WTC11 (cell line): ENCODE results near the gene CTNNA2. TPM values are rescaled to one million over a fixed set of nuclear protein-coding genes. Genes with fewer than 3 reads are reported as not detected.
A peak's percentile ranks its signal among the peaks of the same experiment; 100 is the strongest.

Source experiments
- ATAC-seq: fragments of 200-7000 bp; cut with Tn5 transposase; 2 replicates; pipeline ENCODE4 v1.10.0; 2021; ENCODE audit warnings: mild to moderate bottlenecking, moderate library complexity
- CTCF ChIA-PET: fragments of 300-600 bp; sonication (Branson Sonifier 250); formaldehyde crosslinking; loops from one replicate; lab custom pipeline; 2021; ENCODE audit warnings: antibody characterized with exemption; lab: Charles Lee
- POLR2A ChIA-PET: fragments of 350-600 bp; sonication (Branson Sonifier 250); formaldehyde crosslinking; loops from one replicate; lab custom pipeline; 2021; ENCODE audit warnings: antibody characterized with exemption; lab: Charles Lee
- DNase-seq: peaks from one replicate; pipeline ENCODE4 v3.0.0; 2021; ENCODE audit warnings: low spot score
- H3K27ac Mint-ChIP-seq: 2 replicates; pipeline ENCODE4 v1.8.0; 2021; ENCODE audit warnings: mixed read lengths
- H3K27me3 Mint-ChIP-seq: 2 replicates; pipeline ENCODE4 v1.8.0; 2021; ENCODE audit warnings: low read depth, mild to moderate bottlenecking, moderate library complexity, mixed read lengths
- H3K36me3 Mint-ChIP-seq: 2 replicates; pipeline ENCODE4 v1.8.0; 2021; ENCODE audit warnings: mixed read lengths
- H3K4me1 Mint-ChIP-seq: 2 replicates; pipeline ENCODE4 v1.8.0; 2022; ENCODE audit warnings: mixed read lengths
- H3K4me3 Mint-ChIP-seq: 2 replicates; pipeline ENCODE4 v1.8.0; 2021; ENCODE audit warnings: mild to moderate bottlenecking, moderate library complexity, mixed read lengths
- H3K9me3 Mint-ChIP-seq: 2 replicates; pipeline ENCODE4 v1.8.0; 2021; ENCODE audit warnings: mixed read lengths
- CBFB ChIP-seq: sonication (generic); formaldehyde crosslinking; IDR thresholded peaks from 2 replicates; pipeline ENCODE4 v1.8.1; 2022; ENCODE audit warnings: mild to moderate bottlenecking, low read depth, missing genetic modification reagents
- FOXJ3 ChIP-seq: sonication (generic); formaldehyde crosslinking; IDR thresholded peaks from 2 replicates; pipeline ENCODE4 v1.9.0; 2021; ENCODE audit warnings: missing genetic modification reagents, mild to moderate bottlenecking, borderline replicate concordance
- FOXK1 ChIP-seq: sonication (generic); formaldehyde crosslinking; IDR thresholded peaks from 2 replicates; pipeline ENCODE4 v1.8.0; 2022; ENCODE audit warnings: mild to moderate bottlenecking, moderate library complexity, missing genetic modification reagents
- GRHL2 ChIP-seq: fragments of 250-450 bp; sonication (Bioruptor Pico); IDR thresholded peaks from 2 replicates; pipeline ENCODE4 v1.8.0; 2022; ENCODE audit warnings: mild to moderate bottlenecking, moderate library complexity; ENCODE audit not compliant: insufficient replicate concordance, severe bottlenecking
- GTF2I ChIP-seq: fragments of 250-450 bp; sonication (Bioruptor Pico); conservative IDR thresholded peaks from 2 replicates; pipeline ENCODE4 v1.4.0; 2021; ENCODE audit warnings: mild to moderate bottlenecking
- JAZF1 ChIP-seq: fragments of 250-450 bp; sonication (Bioruptor Pico); IDR thresholded peaks from 2 replicates; pipeline ENCODE4 v1.9.0; 2021; ENCODE audit warnings: moderate library complexity, mild to moderate bottlenecking, inconsistent platforms
- OVOL2 ChIP-seq: fragments of 250-450 bp; sonication (Bioruptor Pico); IDR thresholded peaks from 2 replicates; pipeline ENCODE4 v1.9.0; 2021; ENCODE audit warnings: mild to moderate bottlenecking, borderline replicate concordance
- SMAD3 ChIP-seq: sonication (generic); formaldehyde crosslinking; IDR thresholded peaks from 2 replicates; pipeline ENCODE4 v1.8.0; 2022; ENCODE audit warnings: missing genetic modification reagents, mild to moderate bottlenecking, borderline replicate concordance
- ZNF219 ChIP-seq: sonication (generic); formaldehyde crosslinking; IDR thresholded peaks from 2 replicates; pipeline ENCODE4 v1.8.0; 2023; ENCODE audit warnings: missing genetic modification reagents, mild to moderate bottlenecking, borderline replicate concordance
- total RNA-seq: library from RNA; stranded (reverse); gene quantifications from 3 replicates; pipeline ENCODE4 v1.2.3, GENCODE V29; 2021
- TF ChIP-seq, protein P1 (sequence below): fragments of 200-600 bp; IDR thresholded peaks from 2 replicates; pipeline ENCODE4 v1.8.0; 2022; ENCODE audit warnings: antibody characterized with exemption
- TF ChIP-seq, protein P2 (sequence below): fragments of 250-450 bp; sonication (Bioruptor Pico); conservative IDR thresholded peaks from 2 replicates; pipeline ENCODE4 v1.9.0; 2021; ENCODE audit warnings: mild to moderate bottlenecking
- TF ChIP-seq, protein P3 (sequence below): sonication (generic); formaldehyde crosslinking; IDR thresholded peaks from 2 replicates; pipeline ENCODE4 v1.8.1; 2022; ENCODE audit warnings: low read depth, mild to moderate bottlenecking, moderate library complexity, missing genetic modification reagents, borderline replicate concordance
- TF ChIP-seq, protein P4 (sequence below): fragments of 250-450 bp; sonication (Bioruptor Pico); IDR thresholded peaks from 2 replicates; pipeline ENCODE4 v1.9.0; 2021; ENCODE audit warnings: mild to moderate bottlenecking, borderline replicate concordance
- TF ChIP-seq, protein P5 (sequence below): sonication (generic); formaldehyde crosslinking; IDR thresholded peaks from 2 replicates; pipeline ENCODE4 v1.8.1; 2022; ENCODE audit warnings: mild to moderate bottlenecking, moderate library complexity, missing genetic modification reagents
- TF ChIP-seq, protein P6 (sequence below): sonication (generic); formaldehyde crosslinking; IDR thresholded peaks from 2 replicates; pipeline ENCODE4 v1.8.1; 2022; ENCODE audit warnings: mild to moderate bottlenecking, missing genetic modification reagents, moderate library complexity, borderline replicate concordance

The CTNNA2 gene
- total RNA-seq, 1 experiment from 2014 or later: 3.8 TPM

DNA sequence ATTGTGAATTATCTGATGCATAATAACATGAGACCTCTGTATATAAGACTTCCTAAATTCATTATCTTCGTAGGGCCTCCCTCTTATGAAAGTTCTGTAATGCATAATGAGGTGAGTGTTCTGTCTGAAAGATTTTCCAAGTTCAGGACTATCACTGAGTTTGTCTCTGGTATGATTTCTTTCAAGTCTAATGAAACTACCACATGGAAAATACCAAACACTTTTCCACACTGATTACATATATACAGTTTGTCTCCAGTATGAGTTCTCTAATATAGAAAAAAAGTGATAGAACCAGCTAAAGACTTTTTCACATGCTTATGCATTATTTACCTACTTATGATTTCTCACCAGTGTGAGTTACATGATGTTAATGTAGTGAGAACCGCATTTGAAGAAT lies 34.7 kb downstream of the CTNNA2 start (continued):
- TF ChIP-seq, protein P1, sequence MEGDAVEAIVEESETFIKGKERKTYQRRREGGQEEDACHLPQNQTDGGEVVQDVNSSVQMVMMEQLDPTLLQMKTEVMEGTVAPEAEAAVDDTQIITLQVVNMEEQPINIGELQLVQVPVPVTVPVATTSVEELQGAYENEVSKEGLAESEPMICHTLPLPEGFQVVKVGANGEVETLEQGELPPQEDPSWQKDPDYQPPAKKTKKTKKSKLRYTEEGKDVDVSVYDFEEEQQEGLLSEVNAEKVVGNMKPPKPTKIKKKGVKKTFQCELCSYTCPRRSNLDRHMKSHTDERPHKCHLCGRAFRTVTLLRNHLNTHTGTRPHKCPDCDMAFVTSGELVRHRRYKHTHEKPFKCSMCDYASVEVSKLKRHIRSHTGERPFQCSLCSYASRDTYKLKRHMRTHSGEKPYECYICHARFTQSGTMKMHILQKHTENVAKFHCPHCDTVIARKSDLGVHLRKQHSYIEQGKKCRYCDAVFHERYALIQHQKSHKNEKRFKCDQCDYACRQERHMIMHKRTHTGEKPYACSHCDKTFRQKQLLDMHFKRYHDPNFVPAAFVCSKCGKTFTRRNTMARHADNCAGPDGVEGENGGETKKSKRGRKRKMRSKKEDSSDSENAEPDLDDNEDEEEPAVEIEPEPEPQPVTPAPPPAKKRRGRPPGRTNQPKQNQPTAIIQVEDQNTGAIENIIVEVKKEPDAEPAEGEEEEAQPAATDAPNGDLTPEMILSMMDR: no peak

DNA sequence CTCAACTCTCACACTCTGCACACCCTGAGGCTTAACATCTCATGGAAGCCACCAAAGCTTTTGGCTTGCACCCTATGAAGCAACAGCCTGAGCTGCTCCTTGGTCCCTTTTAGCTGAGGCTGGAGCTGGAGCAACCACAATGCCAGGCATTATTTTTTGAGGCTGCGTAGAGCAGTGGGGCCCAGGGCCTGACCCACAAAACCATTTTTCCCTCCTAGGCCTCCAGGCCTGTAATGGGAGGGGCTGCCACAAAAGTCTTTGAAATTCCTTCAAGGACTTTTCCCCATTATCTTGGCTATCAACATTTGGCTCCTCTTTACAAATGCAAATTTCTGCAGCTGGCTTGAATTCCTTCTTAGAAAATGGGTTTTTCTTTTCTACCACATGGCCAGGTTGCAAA lies 39.8 kb downstream of the CTNNA2 start:
- H3K4me3 Mint-ChIP-seq: no peak overlapping the region
- CTCF ChIA-PET: no interaction called here
- H3K27me3 Mint-ChIP-seq: peaks cover 9% of the 10 kb centered on the region
- no peak for ATAC-seq
- TF ChIP-seq, protein P2, sequence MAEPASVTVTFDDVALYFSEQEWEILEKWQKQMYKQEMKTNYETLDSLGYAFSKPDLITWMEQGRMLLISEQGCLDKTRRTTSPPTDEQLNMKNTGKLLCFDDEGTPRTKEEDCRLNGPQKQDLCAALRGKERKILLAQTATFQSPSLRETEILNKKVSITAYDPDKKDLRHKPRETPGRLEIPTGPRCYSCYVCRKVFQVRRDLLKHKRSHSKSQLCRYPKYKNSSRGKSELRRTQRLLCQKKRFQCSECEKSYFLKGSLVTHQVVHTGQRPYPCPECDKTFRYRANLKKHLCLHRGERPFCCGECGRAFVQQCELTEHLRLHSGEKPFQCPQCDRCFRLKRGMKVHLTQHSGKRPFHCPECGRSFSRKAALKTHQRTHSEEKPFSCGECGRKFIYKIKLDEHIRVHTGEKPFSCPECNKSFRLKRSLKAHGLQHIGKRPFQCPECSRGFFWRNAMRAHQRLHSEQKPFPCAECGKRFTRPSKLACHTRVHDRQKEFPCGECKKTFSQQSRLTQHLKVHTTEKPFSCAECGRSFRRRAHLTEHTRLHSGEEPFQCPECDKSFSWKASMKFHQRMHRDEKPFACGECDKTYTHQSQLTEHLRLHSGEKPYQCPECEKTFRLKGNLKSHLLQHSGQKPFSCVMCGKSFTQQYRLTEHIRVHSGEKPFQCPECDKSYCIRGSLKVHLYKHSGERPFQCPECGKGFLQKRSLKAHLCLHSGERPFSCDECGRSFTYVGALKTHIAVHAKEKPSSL: no peak
- TF ChIP-seq FOXJ3 (no peak), GTF2I (CRISPR knock-in tag) (no peak), ZNF219 (CRISPR knock-in tag) (no peak), SMAD3 (CRISPR knock-in tag) (no peak)
- TF ChIP-seq, protein P1: no peak
- TF ChIP-seq, protein P3, sequence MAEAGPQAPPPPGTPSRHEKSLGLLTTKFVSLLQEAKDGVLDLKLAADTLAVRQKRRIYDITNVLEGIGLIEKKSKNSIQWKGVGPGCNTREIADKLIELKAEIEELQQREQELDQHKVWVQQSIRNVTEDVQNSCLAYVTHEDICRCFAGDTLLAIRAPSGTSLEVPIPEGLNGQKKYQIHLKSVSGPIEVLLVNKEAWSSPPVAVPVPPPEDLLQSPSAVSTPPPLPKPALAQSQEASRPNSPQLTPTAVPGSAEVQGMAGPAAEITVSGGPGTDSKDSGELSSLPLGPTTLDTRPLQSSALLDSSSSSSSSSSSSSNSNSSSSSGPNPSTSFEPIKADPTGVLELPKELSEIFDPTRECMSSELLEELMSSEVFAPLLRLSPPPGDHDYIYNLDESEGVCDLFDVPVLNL (CRISPR knock-in tag): no peak
- TF ChIP-seq, protein P4, sequence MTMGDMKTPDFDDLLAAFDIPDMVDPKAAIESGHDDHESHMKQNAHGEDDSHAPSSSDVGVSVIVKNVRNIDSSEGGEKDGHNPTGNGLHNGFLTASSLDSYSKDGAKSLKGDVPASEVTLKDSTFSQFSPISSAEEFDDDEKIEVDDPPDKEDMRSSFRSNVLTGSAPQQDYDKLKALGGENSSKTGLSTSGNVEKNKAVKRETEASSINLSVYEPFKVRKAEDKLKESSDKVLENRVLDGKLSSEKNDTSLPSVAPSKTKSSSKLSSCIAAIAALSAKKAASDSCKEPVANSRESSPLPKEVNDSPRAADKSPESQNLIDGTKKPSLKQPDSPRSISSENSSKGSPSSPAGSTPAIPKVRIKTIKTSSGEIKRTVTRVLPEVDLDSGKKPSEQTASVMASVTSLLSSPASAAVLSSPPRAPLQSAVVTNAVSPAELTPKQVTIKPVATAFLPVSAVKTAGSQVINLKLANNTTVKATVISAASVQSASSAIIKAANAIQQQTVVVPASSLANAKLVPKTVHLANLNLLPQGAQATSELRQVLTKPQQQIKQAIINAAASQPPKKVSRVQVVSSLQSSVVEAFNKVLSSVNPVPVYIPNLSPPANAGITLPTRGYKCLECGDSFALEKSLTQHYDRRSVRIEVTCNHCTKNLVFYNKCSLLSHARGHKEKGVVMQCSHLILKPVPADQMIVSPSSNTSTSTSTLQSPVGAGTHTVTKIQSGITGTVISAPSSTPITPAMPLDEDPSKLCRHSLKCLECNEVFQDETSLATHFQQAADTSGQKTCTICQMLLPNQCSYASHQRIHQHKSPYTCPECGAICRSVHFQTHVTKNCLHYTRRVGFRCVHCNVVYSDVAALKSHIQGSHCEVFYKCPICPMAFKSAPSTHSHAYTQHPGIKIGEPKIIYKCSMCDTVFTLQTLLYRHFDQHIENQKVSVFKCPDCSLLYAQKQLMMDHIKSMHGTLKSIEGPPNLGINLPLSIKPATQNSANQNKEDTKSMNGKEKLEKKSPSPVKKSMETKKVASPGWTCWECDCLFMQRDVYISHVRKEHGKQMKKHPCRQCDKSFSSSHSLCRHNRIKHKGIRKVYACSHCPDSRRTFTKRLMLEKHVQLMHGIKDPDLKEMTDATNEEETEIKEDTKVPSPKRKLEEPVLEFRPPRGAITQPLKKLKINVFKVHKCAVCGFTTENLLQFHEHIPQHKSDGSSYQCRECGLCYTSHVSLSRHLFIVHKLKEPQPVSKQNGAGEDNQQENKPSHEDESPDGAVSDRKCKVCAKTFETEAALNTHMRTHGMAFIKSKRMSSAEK (CRISPR knock-in tag): no peak
- TF ChIP-seq, protein P5, sequence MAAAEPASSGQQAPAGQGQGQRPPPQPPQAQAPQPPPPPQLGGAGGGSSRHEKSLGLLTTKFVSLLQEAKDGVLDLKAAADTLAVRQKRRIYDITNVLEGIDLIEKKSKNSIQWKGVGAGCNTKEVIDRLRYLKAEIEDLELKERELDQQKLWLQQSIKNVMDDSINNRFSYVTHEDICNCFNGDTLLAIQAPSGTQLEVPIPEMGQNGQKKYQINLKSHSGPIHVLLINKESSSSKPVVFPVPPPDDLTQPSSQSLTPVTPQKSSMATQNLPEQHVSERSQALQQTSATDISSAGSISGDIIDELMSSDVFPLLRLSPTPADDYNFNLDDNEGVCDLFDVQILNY: no peak
- peaks cover 31% of the 10 kb centered on the region for H3K4me1 Mint-ChIP-seq
- peaks cover 67% of the 10 kb centered on the region for H3K36me3 Mint-ChIP-seq
- peak; percentile 15 for DNase-seq
- POLR2A ChIA-PET: no interaction called here
- H3K9me3 Mint-ChIP-seq: peaks cover 68% of the 10 kb centered on the region
- H3K27ac Mint-ChIP-seq: no peak overlapping the region

DNA sequence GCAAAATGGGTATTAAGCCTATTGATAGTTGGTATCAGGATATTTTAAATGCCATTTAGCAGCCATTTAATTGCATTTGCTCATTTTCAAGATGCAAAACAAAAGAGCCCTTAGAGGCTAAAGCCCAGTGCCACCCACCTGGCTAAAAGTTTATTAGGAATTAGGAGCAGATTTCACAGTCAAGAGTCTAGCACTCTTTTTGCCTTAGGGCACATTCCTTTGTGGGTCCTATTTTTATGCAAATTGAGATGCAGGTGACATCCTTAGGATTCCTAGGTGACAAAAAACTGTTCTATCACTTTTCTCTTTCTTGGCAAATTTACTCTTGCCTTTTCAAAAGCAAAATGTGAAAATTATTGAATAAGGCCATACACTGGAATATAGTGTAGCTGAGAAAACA lies 42.0 kb downstream of the CTNNA2 start:
- CTCF ChIA-PET: no interaction called here
- ATAC-seq: peak; percentile 71
- peaks cover 44% of the 10 kb centered on the region for H3K36me3 Mint-ChIP-seq
- no peak for TF ChIP-seq GRHL2 (CRISPR knock-in tag)
- TF ChIP-seq FOXK1: no peak
- no peak for TF ChIP-seq OVOL2 (CRISPR knock-in tag)
- TF ChIP-seq CBFB: no peak
- no peak for TF ChIP-seq JAZF1 (CRISPR knock-in tag)
- TF ChIP-seq, protein P6, sequence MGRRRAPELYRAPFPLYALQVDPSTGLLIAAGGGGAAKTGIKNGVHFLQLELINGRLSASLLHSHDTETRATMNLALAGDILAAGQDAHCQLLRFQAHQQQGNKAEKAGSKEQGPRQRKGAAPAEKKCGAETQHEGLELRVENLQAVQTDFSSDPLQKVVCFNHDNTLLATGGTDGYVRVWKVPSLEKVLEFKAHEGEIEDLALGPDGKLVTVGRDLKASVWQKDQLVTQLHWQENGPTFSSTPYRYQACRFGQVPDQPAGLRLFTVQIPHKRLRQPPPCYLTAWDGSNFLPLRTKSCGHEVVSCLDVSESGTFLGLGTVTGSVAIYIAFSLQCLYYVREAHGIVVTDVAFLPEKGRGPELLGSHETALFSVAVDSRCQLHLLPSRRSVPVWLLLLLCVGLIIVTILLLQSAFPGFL: no peak
- H3K4me1 Mint-ChIP-seq: peaks cover 38% of the 10 kb centered on the region
- no peak overlapping the region for H3K4me3 Mint-ChIP-seq
- DNase-seq: no peak
- peaks cover 9% of the 10 kb centered on the region; the same call in 1 of the 2 replicates for H3K27me3 Mint-ChIP-seq
- POLR2A ChIA-PET: no interaction called here
- peaks cover 45% of the 10 kb centered on the region for H3K9me3 Mint-ChIP-seq
- no peak overlapping the region for H3K27ac Mint-ChIP-seq
